Measurements from ENCODE around the gene KPNA4.

The KPNA4 gene

DNA sequence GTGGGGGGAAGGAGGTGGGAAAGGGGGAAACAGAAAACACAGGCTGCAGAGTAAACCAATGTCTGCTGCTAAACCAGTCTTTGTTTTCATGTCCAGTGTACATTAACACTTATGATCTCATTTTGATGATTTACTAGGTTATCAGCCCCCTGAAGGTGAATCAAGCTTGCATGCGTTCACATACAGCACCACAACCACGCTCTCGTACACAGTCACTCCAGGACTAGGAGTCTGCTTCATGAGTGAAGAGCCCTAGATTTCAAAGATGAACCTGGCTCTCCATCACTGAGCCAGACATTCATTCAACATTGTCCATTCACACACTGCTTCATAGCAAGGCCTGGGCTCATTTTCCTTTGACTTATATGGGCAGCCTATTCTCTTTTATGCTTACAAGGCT lies 64.0 kb downstream of the KPNA4 start:
- no peak overlapping the region for H3K4me3 ChIP-seq (replicated peaks; ENCODE audit: insufficient read depth, low read length)
- no peak for DNase-seq (ENCODE audit: low read depth in 1 of 2, low spot score in 1 of 2)
- no peak for TF ChIP-seq CTCF (IDR thresholded peaks at IDR 0.05; ENCODE audit: insufficient read depth, low read length)
- no peak for TF ChIP-seq REST (IDR thresholded peaks at IDR 0.05; ENCODE audit: insufficient replicate concordance, low read depth)
- H3K27ac ChIP-seq (replicated peaks): no peak overlapping the region
- H3K27me3 ChIP-seq (ENCODE audit: insufficient read depth, poor library complexity, severe bottlenecking): no peaks in the 10 kb centered on the region

DNA sequence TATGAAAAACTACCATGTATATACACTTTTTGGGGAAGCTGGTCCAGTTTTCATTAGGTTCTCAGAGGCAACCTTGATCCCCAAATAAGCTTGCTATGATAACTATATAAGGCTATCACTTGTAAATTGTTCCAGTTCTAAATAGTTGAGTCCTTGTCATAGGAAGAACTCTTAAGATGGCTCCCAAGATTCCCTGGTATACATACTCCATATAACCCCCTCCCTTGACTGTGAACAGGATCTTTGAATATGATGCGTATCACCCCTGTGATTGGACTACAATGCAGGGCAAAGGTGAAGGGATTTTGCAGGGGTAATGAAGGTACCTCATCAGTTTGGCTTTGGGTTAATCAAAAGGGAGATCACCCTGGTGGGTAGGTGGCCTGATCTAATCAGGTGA lies 67.2 kb downstream of the KPNA4 start:
- DNase-seq (ENCODE audit: low read depth in 1 of 2, low spot score in 1 of 2): no peak
- Histone ChIP-seq H3K27me3 (ENCODE audit: insufficient read depth, poor library complexity, severe bottlenecking) (no peaks in the 10 kb centered on the region), H3K4me3 (replicated peaks; ENCODE audit: insufficient read depth, low read length) (no peak overlapping the region), H3K27ac (replicated peaks) (no peak overlapping the region)
- TF ChIP-seq GABPA (IDR thresholded peaks at IDR 0.05; ENCODE audit: low read depth) (no peak), CTCF (IDR thresholded peaks at IDR 0.05; ENCODE audit: insufficient read depth, low read length) (no peak), POLR2AphosphoS5 (IDR thresholded peaks at IDR 0.05; ENCODE audit: low read depth) (no peak), SPI1 (IDR thresholded peaks at IDR 0.05; ENCODE audit: borderline replicate concordance, low read depth) (no peak), REST (IDR thresholded peaks at IDR 0.05; ENCODE audit: insufficient replicate concordance, low read depth) (no peak)

DNA sequence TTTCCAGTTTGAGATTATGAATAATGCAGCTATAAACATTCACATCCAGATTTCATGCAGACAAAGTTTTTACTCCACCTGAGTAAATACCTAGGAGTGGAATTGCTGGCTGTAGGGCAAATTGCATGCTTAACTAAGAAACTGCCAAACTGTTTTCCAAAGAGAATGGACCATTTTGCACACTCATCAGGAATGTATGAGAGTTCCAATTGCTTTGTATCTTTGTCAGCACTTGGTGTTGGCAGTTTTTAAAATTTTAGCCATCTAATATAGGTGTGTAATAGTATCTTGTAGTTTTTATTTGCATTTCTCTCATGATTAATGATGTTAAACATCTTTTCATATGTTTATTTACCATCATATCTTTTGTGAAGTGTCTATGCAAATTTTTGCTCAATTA lies 75.2 kb downstream of the KPNA4 start:
- Histone ChIP-seq H3K27ac (replicated peaks) (no peak overlapping the region), H3K27me3 (ENCODE audit: insufficient read depth, poor library complexity, severe bottlenecking) (no peaks in the 10 kb centered on the region), H3K4me3 (replicated peaks; ENCODE audit: insufficient read depth, low read length) (no peak overlapping the region)
- no peak for TF ChIP-seq CTCF (IDR thresholded peaks at IDR 0.05; ENCODE audit: insufficient read depth, low read length)
- no peak for TF ChIP-seq REST (IDR thresholded peaks at IDR 0.05; ENCODE audit: insufficient replicate concordance, low read depth)
- TF ChIP-seq SPI1 (IDR thresholded peaks at IDR 0.05; ENCODE audit: borderline replicate concordance, low read depth): no peak
- no peak for TF ChIP-seq POLR2AphosphoS5 (IDR thresholded peaks at IDR 0.05; ENCODE audit: low read depth)
- no peak for TF ChIP-seq GABPA (IDR thresholded peaks at IDR 0.05; ENCODE audit: low read depth)
- DNase-seq (ENCODE audit: low read depth in 1 of 2, low spot score in 1 of 2): no peak

Data from HL-60 (cell line).